Tibial artery (tissue), 4 donors: ENCODE results near the gene PDP2.

Experiments used
- DNase-seq, 2 donors: peaks; one replicate each; pipeline ENCODE4 v3.0.0-alpha.2; 2019
- H3K27ac ChIP-seq, 2 donors: fragments of 200-600 bp; sonication (generic) in 1 of 2; 1 replicate in 1 of 2; 2 replicates in 1 of 2; pipeline ENCODE4 v1.5.1; 2018 to 2019; ENCODE audit warnings: mild to moderate bottlenecking in 1 of 2
- H3K27me3 ChIP-seq, 2 donors: fragments of 200-600 bp; sonication (generic) in 1 of 2; one replicate each; pipeline versions ENCODE4 v1.5.1 to v1.6.0; 2016 to 2019
- H3K36me3 ChIP-seq, 3 donors: fragments of 200-600 bp; sonication (generic) in 2 of 3; one replicate each; pipeline ENCODE4 v1.5.1; 2016 to 2019; ENCODE audit warnings: mild to moderate bottlenecking in 2 of 3
- H3K4me1 ChIP-seq, 4 donors: fragments of 200-600 bp; sonication (generic) in 2 of 4; 1 replicate in 3 of 4; 2 replicates in 1 of 4; pipeline ENCODE4 v1.5.1; 2016 to 2019
- H3K4me3 ChIP-seq, 2 donors: fragments of 200-600 bp; sonication (generic) in 1 of 2; 1 replicate in 1 of 2; 2 replicates in 1 of 2; pipeline ENCODE4 v1.5.1; 2018 to 2019; ENCODE audit warnings: mild to moderate bottlenecking in 2 of 2
- H3K9me3 ChIP-seq, 3 donors: fragments of 200-600 bp; sonication (generic) in 1 of 3; one replicate each; pipeline ENCODE4 v1.5.1; 2016 to 2019
- CTCF ChIP-seq, 2 experiments: fragments of 200-600 bp in 1 of 2; fragments of 450-650 bp in 1 of 2; IDR thresholded peaks; one replicate each; pipeline ENCODE4 v1.5.1; 2017 to 2019; ENCODE audit warnings: antibody characterized with exemption in 2 of 2, mild to moderate bottlenecking in 1 of 2, moderate library complexity in 1 of 2
- intact Hi-C: fragments of 100-400 bp; cut with DNase I; formaldehyde crosslinking; loops from one replicate; pipeline ENCODE4 v1.15.0; 2023; ENCODE audit warnings: low total_unique reads

Gene PDP2

GRCh38 chr16:66856184-66856730 lies 24.1 kb upstream of the PDP2 start:
- no peak for DNase-seq
- Histone ChIP-seq H3K4me3 (no peak overlapping the region), H3K27me3 (peaks cover 0 to 1% of the 10 kb centered on the region in 2 donors), H3K9me3 (no peaks in the 10 kb centered on the region), H3K36me3 (no peaks in the 10 kb centered on the region), H3K27ac (no peak overlapping the region), H3K4me1 (no peaks in the 10 kb centered on the region)
- TF ChIP-seq CTCF (IDR thresholded peaks at IDR 0.05) = no peak
- intact Hi-C loops = loop anchor here (10.0 kb wide), 1 partner anchor 431 kb away; the partner anchor contains the start of gene BEAN1

GRCh38 chr16:66856801-66857200 lies 23.5 kb upstream of the PDP2 start:
- no peak for DNase-seq
- no peaks in the 10 kb centered on the region for H3K9me3 ChIP-seq
- no peak overlapping the region for H3K4me3 ChIP-seq
- no peak for TF ChIP-seq CTCF (IDR thresholded peaks at IDR 0.05)
- no peaks in the 10 kb centered on the region for H3K36me3 ChIP-seq
- H3K4me1 ChIP-seq = no peaks in the 10 kb centered on the region
- no peak overlapping the region for H3K27ac ChIP-seq
- no peaks in the 10 kb centered on the region for H3K27me3 ChIP-seq
- intact Hi-C loops = loop anchor here (10.0 kb wide), 1 partner anchor 432 kb away; the partner anchor contains the start of gene BEAN1

- no peak for TF ChIP-seq CTCF (IDR thresholded peaks at IDR 0.05)
- H3K4me3 ChIP-seq = no peak overlapping the region
- no peaks in the 10 kb centered on the region for H3K9me3 ChIP-seq
- DNase-seq = no peak
- no peak overlapping the region for H3K27ac ChIP-seq
- no peaks in the 10 kb centered on the region for H3K36me3 ChIP-seq
- no peaks in the 10 kb centered on the region for H3K4me1 ChIP-seq
- H3K27me3 ChIP-seq = no peaks in the 10 kb centered on the region
- intact Hi-C loops = loop anchor here (10.0 kb wide), 1 partner anchor 433 kb away; the partner anchor contains the start of gene BEAN1
Observed at GRCh38 chr16:66857437-66857836, 22.9 kb upstream of the PDP2 start.

- no peak for DNase-seq
- H3K36me3 ChIP-seq = no peaks in the 10 kb centered on the region
- TF ChIP-seq CTCF (IDR thresholded peaks at IDR 0.05) = no peak
- H3K27me3 ChIP-seq = no peaks in the 10 kb centered on the region
- H3K4me1 ChIP-seq = no peaks in the 10 kb centered on the region
- intact Hi-C loops = loop anchor here (10.0 kb wide), 1 partner anchor 434 kb away; the partner anchor contains the start of gene BEAN1
- no peak overlapping the region for H3K27ac ChIP-seq
- H3K9me3 ChIP-seq = no peaks in the 10 kb centered on the region
- no peak overlapping the region for H3K4me3 ChIP-seq
Observed at GRCh38 chr16:66858740-66859396, 21.4 kb upstream of the PDP2 start.

- no peaks in the 10 kb centered on the region for H3K36me3 ChIP-seq
- no peaks in the 10 kb centered on the region for H3K4me1 ChIP-seq
- no peak overlapping the region for H3K4me3 ChIP-seq
- no peak overlapping the region for H3K27ac ChIP-seq
- intact Hi-C loops = loop anchor here (10.0 kb wide), 2 partner anchors 135 to 435 kb away; partner anchors contain the start of gene BEAN1
- no peaks in the 10 kb centered on the region for H3K27me3 ChIP-seq
- TF ChIP-seq CTCF (IDR thresholded peaks at IDR 0.05) = no peak
- H3K9me3 ChIP-seq = no peaks in the 10 kb centered on the region
- DNase-seq = no peak
Observed at GRCh38 chr16:66859397-66860068, 20.8 kb upstream of the PDP2 start.
